Activated CD4-positive, CD25-positive, alpha-beta regulatory T cell treated with anti-CD3 and anti-CD28 coated beads, Interleukin-2, amount 50 U/mL, for 16 hours (primary cell): ENCODE data around the gene TFF3.

Experiments
- DNase-seq: peaks from one replicate; pipeline ENCODE4 v3.0.0-alpha.2; 2020; ENCODE audit warnings: low read depth, low spot score

The TFF3 gene

DNA sequence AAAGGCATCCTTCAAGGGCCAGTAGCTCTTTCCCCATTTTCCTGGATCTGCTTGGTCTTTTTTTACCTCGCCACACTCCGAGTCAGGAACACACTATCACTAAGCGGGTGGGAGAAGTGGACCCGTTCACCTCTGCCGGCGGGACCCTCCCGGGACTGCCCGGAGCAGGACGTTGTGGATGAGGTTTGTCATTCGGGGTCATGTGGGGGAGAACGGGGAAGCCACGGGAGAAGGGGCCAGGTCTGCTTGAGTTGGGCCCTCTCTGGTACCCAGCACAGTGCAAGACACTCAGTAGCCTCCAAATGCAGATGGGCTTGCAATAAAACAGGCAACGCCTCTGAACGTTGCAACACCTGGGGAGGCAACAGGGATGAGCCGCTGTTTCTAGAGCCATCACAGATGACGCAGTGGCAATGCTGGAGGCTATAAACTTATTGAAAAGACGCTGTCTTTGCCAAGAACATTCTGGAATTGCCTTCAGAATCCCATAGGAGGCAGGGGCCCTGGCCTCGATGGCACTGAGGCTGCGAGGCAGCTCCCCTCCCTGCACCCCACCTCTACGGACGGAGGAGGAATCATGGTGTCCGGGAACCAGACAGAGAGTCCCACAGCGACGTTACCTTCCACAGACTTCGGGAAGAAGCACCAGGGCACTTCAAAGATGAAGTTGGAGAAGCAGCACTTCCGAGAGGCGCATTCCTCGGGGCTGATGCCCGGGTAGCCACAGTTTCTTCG lies 31.8 kb upstream of the TFF3 start:
- DNase-seq, result no peak

DNA sequence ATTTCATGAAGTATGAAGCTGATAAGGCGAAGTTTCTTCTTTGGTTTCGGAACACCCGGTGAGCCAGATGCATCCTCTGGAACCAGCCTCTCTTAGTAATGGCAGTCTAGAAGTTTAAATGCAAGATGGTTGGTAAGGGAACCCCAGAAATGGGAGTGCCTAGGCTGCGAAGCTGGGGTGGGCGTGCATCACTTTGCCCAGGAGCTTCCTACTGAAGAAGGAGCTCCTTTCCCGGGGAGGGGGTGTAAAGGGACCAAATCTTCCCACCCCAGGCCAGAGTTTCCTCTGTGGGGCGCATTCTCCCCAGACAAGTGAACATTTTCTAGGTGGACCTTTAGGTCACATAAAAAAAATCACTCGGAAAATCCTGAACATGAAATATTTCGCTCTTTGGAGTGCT lies 31.2 kb upstream of the TFF3 start:
- DNase-seq, result no peak

DNA sequence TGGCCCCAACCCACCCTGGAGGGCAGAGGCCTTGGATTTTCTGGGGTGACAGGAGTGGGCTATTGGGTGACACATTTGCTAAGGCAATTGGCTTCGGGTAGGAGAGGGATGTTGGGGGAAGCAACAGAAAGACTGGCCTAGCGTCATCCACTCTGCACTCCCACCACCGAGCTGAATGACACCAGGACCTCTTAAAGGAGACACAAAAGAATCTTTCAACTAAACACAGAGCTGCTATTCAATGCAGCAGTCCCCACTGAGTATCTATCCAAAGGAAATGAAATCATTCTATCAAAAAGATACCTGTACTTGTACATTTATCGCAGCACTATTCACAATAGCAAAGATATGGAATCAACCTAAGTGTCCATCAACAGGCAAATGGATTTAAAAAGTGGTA lies 29.4 kb upstream of the TFF3 start:
- DNase-seq, result no peak

DNA sequence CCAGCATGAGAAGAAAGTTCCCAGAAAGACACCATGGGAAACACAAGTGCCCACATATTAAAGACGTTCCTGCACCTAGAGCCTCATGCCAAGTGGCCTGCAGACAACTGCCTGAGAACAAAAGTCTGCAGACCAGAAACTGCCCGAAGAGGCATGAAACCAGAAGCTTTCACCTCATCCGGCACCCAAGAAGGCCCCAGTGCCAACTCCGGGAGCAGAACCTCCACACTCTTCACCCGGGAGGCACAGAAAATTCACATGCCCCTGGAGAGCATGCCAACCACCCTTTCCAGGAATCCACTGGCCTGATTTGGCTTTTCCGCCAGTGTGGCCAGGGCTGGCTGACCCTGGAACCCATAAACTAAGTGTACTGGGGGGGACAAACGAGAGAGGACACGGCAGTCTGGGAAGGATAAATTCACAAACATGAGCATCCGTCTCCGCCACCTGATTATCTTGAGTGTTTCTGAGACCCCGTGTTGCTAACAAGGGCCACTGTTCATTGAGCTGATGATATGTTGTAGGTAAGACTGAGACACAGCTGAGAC lies 28.8 kb upstream of the TFF3 start:
- DNase-seq, result no peak

DNA sequence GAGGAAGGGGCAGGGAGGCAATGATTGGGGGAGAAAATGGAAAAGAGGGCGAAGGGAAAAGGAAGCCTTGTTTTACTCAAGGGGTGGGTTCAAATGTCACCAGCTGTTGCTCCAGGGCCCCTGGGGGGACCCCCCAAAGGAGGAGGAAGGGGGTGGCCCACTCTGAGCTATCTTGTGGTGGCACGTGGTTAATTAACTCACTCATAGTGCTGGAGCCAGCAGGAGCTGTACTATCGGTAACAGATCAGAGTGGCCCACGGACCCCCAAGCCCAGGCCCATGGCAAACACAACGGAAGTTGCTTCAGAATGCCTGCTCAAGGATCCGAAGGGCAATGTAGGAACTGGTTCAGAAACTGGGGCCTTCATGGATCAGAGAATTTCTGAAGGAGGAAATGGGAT lies 28.3 kb upstream of the TFF3 start:
- no peak for DNase-seq

DNA sequence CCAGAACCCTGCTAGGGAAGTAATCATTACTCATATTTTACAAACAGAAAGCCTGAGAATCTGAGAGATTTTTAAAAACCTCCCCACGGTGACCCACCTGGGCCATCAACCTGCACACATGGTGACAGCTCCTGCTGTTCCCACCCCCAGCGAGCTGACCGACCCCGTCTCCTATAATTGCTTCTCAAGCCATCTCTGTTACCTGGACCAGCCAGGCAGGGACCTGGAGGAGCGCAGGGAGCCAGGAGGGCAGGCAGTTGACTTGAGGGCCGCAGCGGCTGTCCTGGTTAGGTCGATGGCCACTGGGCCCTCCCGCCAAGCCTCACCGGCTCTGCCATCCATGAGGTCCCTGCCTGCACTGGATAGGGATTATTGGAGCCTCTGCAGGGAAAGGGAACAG lies 27.9 kb upstream of the TFF3 start:
- DNase-seq, result no peak

DNA sequence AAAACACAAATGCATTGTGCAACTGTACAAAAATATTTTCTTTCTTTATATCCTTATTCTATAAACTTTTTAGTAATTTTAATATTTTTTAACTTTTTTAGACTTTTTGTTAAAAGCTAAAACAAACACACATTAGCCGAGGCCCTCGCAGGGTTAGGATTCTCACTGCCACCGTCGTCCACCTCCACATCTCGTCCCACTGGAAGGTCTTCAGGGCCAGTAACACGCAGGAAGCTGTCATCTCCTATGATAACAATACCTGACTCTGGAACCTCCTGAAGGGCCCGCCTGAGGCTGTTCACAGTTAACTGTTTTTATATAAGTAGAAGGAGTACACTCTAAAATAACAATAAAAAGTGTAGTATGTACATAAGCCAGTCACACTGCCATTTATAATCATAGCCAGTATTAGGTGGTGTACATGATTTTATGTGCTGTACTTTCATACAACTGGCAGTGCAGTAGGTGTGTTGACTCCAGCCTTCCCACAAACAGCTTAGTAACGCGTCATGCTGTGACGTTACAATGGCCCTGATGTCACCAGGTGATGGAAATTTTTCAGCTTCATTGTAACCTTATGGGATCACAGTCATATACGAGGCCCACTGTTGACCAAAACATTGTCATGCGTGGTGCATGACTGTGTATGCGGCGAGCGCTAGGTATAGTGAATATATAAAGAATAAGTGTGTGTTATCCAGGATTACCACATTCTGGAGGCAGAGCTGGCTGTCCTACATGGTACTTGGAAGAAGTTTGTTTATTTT lies 26.8 kb upstream of the TFF3 start:
- DNase-seq, result no peak

DNA sequence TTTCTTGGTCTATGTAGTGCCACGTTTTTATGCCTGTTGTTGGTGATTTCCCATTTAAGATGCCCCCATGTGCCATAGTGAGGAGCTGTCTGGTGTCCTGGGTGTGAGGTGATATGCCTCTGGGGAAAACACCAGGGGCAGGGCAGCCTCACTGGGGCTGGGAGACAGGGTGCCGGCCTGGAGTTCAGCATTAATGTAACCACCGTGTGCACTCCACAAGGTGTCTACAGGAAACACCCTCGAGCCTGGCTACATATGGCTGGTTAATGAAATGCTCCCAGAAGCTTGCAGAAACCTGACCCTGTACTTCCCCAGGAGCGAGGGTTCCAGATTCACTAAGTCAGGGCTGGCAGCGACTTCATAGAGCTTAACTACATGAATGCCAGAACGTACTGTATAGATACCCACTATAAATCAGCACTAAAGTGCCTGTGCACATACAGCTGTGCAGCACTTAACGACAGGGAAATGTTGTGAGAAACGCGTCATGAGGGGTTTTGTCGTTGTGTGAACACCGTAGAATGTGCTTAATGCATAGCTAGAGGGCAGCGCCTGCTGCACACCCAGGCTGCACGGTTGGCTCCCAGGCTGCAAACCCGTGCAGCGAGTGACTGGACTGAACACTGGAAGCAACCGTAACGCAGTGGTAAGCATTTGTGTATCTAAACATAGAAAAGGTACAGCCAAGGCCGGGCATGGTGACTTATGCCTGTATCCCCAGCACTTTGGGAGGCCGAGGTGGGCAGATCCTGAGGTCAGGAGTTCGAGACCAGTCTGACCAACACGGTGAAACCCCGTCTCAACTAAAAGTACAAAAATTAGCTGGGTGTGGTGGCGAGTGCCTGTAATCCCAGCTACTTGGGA lies 25.2 kb upstream of the TFF3 start:
- no peak for DNase-seq

DNA sequence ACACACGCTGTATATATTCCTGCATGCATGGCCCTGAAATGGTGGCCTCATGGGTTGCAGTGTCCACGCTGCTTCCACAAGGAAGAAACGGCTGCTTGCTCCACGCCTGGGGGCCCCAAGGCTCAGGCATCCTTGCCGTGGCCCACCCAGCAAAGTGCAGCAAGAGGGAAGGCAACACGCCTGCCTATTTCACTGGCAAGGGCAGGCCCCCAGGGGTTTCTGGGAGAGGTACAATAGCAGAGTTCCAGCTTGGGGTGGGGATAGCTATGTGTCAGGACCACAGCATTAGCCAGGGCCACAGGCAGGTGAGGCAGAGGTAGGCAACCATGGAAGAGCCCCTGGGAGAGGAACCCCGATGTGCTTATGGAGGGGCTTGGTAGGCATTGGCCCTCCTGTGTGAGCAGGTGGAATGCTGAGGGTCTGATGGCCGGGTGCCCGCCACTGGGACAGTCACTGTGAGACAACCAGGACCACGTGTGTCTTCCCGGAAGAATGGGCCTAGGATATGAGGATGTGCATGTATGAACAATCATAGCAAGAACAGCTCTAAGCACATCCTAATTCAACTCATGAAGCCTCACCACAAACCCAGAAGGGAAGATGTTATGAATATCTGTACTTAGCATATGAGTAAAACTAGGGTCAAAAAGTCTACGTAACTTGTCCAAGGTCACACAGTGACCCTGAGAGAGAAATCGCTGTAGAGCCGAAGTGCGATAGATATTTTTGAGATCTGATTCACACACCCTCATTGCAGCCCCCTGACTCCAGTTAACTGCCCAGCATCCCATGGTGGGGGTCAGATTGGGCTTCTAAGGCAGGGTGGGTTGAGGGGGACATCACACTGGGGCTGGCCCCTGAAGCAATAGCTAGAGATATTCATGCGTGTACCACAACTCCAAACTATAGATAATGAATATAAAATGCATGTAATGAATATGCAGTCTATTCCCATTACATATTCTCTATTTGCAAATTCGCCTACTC lies 23.8 kb upstream of the TFF3 start:
- no peak for DNase-seq

DNA sequence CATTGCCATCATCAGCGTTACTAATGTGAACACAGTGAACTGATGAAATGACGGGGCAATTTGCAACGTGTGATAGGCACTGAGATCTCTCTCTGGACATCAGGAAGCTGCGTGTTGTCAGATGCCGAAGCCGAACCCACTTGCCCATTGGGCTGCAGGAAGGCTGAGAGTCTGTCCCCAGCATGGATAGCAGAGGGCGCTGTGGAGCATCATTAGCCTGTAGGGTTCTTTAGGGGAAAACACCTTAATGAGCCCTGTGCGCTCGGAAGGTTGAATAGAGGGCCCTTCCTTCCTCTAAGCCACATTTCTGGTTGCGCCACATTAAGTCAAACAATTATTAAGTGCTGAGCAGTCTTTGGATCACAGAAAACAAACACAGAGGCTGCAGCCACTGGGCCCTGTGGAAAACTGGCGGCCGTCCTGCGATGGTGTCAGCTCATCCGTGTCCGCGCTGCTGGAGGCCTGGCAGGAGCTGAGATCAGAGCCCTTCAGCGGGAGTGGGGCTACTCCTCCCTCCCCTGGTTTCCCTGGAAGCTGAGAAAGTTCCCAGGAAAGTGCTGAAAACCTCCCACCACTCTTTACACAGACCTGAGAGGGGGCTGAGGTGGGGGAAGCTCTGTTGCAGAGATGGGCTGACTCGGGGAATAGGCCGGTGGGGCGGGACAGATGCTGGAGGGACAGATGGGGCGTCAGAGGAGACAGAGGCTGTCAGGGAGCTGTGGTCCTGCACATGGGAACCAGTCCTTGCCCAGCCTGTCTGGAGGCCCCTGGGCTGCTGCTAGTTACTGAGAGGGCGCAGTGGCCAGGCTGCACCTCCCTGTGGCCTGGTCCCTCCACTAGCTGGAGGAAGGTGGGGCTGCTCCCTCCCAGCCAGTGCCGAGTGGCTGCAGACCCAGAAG lies 22.9 kb upstream of the TFF3 start:
- DNase-seq, result peak; percentile 66

DNA sequence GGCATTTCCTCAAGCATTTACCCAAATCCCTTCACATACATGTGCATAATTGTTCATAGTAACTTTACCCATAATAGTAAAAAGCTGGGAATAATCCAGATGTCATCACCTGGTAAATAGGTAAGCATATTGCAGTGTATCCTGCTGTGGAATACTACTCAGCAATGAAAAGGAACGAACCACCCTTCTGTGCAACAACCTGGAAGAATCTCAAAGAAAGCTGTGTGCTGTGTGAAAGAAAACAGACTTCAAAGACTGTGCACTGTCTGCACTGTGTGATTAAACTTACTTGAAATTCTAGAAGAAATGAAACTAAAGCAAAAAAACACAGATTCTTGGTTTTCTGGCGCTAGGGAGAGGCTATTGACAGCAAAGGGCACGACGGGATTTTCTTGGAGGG lies 22.1 kb upstream of the TFF3 start:
- DNase-seq, result no peak

DNA sequence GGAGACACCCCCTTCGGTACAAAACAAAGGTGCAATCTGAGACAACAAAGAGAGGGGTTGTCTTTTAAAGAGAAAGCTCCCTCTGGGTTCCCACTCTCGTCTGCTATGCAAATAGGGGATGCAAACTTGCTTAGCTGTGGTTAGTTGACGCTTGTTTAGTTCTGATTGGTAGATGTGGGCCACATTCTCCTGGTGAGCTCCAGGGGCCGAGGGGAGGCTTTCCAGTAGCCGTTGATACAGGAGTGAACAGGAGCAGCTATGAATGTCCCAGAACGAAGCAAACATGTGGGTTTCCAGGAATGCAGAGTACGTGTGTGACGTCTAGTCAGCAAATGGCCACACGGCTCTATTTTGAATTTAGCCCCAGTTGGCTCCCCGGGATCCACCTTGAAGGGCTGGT lies 20.8 kb upstream of the TFF3 start:
- DNase-seq, result no peak

DNA sequence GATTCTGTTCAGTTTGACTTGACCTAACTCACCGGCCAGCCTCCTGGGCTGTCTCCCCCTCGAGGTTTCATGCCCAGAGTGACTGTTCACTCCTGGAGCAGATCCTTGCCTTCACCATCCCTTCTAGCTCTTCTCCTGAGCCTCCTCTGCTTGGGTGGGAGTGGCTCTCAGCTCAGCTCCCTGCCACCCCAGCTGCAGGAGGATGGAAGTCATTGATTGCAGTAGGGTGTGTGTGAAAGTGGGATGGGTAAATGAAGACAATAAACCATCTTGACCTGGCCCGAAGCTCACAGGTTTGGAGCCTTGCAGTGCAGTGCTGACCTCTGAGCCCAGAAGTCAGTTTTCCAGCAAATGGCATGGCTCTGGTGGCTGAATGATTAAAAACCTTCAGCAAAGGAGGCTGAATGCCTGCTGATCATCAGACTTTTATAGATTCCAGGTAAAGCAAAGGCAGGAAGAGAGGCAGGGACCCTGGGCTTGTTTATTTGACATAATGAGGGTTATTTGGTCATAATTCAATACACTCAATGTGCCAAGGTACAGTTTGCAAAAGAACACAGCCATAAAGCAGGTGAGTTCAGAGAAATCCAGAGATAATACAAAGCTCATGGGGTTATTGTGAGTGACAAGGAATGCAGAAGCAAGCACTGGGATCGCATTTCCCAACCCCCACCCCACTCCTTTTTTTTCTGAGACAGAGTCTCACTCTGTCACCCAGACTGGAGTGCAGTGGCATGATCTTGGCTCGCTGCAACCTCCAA lies 17.5 kb upstream of the TFF3 start:
- DNase-seq, result no peak

DNA sequence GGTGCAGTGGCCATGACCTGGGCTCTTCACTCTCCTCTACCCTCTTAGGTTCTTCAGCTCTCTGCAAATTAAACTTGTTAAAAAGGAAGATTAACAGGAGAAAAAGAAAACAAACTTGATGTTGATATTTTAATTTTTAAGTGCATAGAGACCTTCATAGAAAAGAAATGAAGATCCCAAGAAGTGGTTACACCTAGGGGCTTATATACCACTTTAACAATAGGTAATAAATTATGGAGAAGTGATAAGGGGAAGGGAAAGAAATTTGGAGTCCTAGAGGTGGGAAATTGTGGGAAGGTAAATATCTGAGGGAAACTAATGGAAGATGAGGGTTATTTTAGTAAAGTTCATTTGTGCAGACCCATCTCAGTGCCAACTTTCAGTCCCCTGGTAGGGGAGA lies 16.5 kb upstream of the TFF3 start:
- DNase-seq, result no peak

DNA sequence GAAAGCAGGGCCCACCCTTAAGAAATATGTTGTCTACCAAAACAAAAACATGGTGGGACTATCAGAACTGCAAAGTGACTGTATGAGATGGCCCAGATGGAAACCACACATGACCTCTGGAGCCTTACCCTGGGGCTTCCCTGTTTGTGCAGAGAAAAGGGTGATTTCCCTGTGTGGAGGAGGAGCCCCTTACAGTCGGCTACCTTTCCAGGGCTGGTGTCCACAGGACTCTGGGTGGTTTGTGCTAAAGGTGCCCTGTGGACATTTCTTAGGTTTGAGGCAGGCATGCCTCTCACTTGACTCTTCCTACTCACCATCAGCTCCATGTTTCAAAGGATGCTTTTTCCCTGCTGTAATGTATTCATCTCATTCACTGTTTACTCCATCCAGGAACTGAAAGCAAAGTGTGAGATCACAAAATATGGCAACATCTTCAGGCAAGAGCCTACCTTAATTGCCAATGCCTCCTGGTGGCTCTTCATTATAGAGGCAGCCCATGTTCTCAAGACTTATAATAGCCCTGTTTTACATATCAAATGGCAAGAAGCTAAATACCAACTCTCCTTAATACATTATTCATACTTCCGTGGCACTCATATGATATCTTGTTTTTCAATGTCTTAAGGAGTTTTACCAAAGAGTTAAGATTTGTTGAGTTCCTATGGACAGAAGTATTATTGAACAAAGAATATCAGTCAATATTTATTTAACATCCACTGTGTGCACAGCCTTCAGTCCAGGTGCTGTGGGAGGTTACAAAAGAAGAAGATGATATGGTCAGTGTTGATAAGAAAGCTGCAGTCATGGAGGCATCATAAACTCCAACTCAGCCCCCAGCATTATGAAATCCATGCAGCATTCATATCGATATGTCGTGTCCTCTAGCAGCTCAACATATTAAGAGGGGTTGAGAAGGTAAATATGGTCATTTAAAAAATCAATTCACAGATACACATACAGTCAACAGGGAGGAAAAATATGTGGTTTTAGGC lies 15.5 kb upstream of the TFF3 start:
- no peak for DNase-seq

DNA sequence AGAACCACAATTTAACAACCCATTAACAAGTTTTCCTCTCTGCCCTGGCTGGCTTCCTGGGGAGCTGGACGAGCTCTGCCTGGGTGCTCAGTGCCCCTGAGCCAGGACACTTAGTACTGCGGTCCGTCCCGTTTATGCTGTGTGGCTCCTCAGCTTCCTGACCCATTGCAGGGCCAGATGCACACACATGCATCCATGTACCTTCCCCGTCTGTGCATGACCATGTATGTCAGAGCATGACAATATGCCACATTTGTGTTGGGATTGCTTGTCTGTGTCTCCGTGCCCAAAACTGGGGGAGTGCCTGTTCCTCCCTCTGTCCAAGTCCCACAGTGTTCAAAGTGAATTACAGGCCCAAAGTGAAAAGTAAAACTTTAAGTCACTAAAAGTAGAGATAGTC lies 9.7 kb upstream of the TFF3 start:
- DNase-seq, result no peak

DNA sequence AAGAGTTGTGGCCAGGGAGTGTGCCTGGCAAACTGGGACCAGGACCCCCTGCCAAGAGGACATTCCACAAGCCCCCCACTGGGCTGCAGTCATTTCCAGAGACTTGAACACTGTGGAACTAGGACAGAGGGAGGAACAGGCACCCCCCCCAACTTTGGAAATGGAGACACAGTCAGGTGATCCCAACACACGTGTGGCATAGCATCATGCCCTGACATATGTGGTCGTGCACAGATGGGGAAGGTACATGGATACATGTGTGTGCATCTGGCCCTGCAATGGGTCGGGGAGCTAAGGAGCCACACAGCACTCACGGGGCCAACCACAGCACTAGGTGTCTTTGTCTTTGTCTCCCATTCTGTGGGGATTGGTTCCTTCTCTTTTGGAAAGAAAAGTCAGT lies 6.6 kb upstream of the TFF3 start:
- no peak for DNase-seq

DNA sequence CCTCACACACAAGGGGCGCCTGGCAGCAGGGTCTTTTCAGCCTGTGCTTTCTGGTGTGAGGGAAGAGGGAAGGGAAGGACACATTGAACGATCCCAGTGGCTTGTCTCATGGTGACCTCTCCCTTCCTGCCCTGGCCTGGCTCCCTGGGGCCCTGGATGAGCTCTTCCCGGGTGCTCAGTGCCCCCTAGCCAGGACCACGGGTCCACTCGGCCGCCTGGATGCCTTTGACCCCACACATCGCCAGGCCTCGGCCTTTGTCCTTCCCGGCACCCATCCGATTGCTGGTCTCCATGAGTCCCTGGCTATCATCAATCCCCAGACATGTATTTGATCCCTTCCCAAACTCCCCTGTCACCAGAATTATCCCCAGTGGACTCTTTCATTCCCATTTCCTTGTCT lies 6.0 kb upstream of the TFF3 start:
- DNase-seq, result no peak
